OCI-LY1 (cell line): ENCODE data around the gene CACNA1E.

Experiments
- H2AFZ ChIP-seq: fragments of 200-600 bp; sonication (generic), shearing (Covaris generic); 2 replicates; pipeline ENCODE4 v1.6.0; 2014; ENCODE audit warnings: antibody characterized with exemption, mild to moderate bottlenecking, low read length
- H3F3A ChIP-seq: fragments of 200-600 bp; sonication (generic), shearing (Covaris generic); 2 replicates; pipeline ENCODE4 v1.6.0; 2014; ENCODE audit warnings: mild to moderate bottlenecking, antibody characterized with exemption, low read length, moderate library complexity; ENCODE audit not compliant: insufficient read depth
- H3K27ac ChIP-seq: fragments of 200-600 bp; sonication (generic); 2 replicates; pipeline ENCODE4 v1.5.1; 2014; ENCODE audit warnings: low read length, mixed run types, mild to moderate bottlenecking, low read depth; ENCODE audit not compliant: poor library complexity, severe bottlenecking
- H3K27me3 ChIP-seq: fragments of 200-600 bp; sonication (generic); 2 replicates; pipeline ENCODE4 v1.6.0; 2014; ENCODE audit warnings: antibody characterized with exemption, mild to moderate bottlenecking, low read length, moderate library complexity; ENCODE audit not compliant: insufficient read depth
- H3K36me3 ChIP-seq: fragments of 200-600 bp; sonication (generic); 2 replicates; pipeline ENCODE4 v1.6.1; 2014; ENCODE audit warnings: mild to moderate bottlenecking, antibody characterized with exemption, low read length, moderate library complexity, mixed read lengths; ENCODE audit not compliant: insufficient read depth
- H3K4me1 ChIP-seq: fragments of 200-600 bp; sonication (generic); 2 replicates; pipeline ENCODE4 v1.5.1; 2014; ENCODE audit warnings: mild to moderate bottlenecking, low read length, moderate library complexity; ENCODE audit not compliant: insufficient read depth, severe bottlenecking
- H3K4me2 ChIP-seq: fragments of 200-600 bp; sonication (generic), shearing (Covaris generic); 2 replicates; pipeline ENCODE4 v1.6.1; 2014; ENCODE audit warnings: low read length
- H3K4me3 ChIP-seq: fragments of 200-600 bp; sonication (generic); 2 replicates; pipeline ENCODE4 v1.5.1; 2014; ENCODE audit warnings: low read length, low read depth, mild to moderate bottlenecking, mixed read lengths; ENCODE audit not compliant: poor library complexity, severe bottlenecking
- H3K79me2 ChIP-seq: fragments of 200-600 bp; shearing (Covaris generic); 2 replicates; pipeline ENCODE4 v1.6.1; 2016; ENCODE audit warnings: mixed run types, low read length, mixed read lengths; ENCODE audit not compliant: insufficient read depth
- H3K9ac ChIP-seq: fragments of 200-600 bp; sonication (generic), shearing (Covaris generic); 2 replicates; pipeline ENCODE4 v1.6.1; 2014; ENCODE audit warnings: mild to moderate bottlenecking, low read length, mixed read lengths
- H3K9me2 ChIP-seq: fragments of 200-600 bp; sonication (generic), shearing (Covaris generic); 2 replicates; pipeline ENCODE4 v1.6.1; 2014; ENCODE audit warnings: low read depth, mild to moderate bottlenecking, low read length, mixed read lengths
- H3K9me3 ChIP-seq: fragments of 200-600 bp; shearing (Covaris generic); 2 replicates; pipeline ENCODE4 v1.6.1; 2014; ENCODE audit warnings: low read length, mixed read lengths
- H4K20me1 ChIP-seq: fragments of 200-600 bp; sonication (generic), shearing (Covaris generic); 2 replicates; pipeline ENCODE4 v1.6.0; 2016; ENCODE audit warnings: mild to moderate bottlenecking, low read length; ENCODE audit not compliant: insufficient read depth
- EZH2 ChIP-seq: fragments of 200-600 bp; sonication (generic), shearing (Covaris generic); IDR thresholded peaks from 2 replicates; pipeline ENCODE4 v1.8.0; 2017; ENCODE audit warnings: borderline replicate concordance, mixed run types, mild to moderate bottlenecking, antibody characterized with exemption, low read length, moderate library complexity, mixed read lengths
- TF ChIP-seq, protein P1 (sequence below): fragments of 200-600 bp; sonication (generic), shearing (Covaris generic); IDR thresholded peaks from 2 replicates; pipeline ENCODE4 v1.5.1; 2017; ENCODE audit warnings: mild to moderate bottlenecking, antibody characterized with exemption, low read length, moderate library complexity, mixed read lengths

Gene CACNA1E

DNA sequence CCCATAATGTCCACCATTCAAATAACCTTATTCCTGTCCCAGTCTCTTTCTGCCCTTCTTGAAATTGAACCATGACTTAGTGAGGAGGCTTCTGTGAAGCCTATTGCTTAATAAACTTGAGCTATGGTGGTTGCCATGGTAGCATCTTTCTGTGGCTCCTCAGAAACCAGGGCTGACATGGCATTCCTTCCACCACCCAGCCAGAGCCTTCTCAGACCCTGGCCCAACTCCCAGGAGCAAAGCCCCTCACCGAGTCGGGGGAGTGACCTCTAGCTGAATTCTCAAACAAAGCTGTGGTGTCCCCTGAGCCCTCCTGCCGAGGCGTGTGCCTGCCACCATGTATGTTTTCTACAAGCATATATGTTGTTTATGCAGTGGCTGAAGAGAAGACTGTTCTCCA is 259.1 kb downstream of the CACNA1E start:
- TF ChIP-seq, protein P1, sequence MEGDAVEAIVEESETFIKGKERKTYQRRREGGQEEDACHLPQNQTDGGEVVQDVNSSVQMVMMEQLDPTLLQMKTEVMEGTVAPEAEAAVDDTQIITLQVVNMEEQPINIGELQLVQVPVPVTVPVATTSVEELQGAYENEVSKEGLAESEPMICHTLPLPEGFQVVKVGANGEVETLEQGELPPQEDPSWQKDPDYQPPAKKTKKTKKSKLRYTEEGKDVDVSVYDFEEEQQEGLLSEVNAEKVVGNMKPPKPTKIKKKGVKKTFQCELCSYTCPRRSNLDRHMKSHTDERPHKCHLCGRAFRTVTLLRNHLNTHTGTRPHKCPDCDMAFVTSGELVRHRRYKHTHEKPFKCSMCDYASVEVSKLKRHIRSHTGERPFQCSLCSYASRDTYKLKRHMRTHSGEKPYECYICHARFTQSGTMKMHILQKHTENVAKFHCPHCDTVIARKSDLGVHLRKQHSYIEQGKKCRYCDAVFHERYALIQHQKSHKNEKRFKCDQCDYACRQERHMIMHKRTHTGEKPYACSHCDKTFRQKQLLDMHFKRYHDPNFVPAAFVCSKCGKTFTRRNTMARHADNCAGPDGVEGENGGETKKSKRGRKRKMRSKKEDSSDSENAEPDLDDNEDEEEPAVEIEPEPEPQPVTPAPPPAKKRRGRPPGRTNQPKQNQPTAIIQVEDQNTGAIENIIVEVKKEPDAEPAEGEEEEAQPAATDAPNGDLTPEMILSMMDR: no peak
- TF ChIP-seq EZH2: no peak

DNA sequence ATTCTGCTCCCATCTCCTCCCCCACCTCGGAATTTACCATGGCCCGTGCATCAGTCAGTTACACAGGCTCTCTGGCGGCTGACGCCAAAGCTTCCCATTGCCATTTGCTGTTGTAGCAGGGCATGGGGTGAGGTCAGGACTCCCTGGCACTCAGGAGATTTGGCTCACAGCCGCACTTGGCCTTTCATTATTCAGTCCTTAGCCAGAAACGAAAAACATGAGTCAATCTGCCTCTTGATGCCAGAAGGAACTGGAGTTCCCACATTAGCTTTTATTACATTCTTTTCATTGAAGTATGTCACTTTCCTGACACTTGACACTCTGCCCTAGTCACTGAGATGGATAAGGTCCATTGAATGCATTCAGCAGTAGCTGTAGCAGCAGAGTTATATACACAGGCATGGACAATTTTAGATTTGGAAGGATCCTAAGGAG is 260.6 kb downstream of the CACNA1E start:
- TF ChIP-seq, protein P1: no peak
- no peak for TF ChIP-seq EZH2
- no peaks in the 10 kb centered on the region for H3K36me3 ChIP-seq
- no peak overlapping the region for H3K4me3 ChIP-seq

More for the DNA sequence above, 259.1 kb downstream of the CACNA1E start:
- no peak overlapping the region for H3K4me3 ChIP-seq
- no peaks in the 10 kb centered on the region for H3K4me1 ChIP-seq
- no peaks in the 10 kb centered on the region for H3K79me2 ChIP-seq
- H3K9ac ChIP-seq: no peak overlapping the region
- H3K9me3 ChIP-seq: no peaks in the 10 kb centered on the region
- no peaks in the 10 kb centered on the region for H3K9me2 ChIP-seq
- no peaks in the 10 kb centered on the region for H4K20me1 ChIP-seq
- no peak overlapping the region for H3K4me2 ChIP-seq
- H3K36me3 ChIP-seq: no peaks in the 10 kb centered on the region
- H2AFZ ChIP-seq: no peak overlapping the region
- no peaks in the 10 kb centered on the region for H3K27me3 ChIP-seq
- no peaks in the 10 kb centered on the region for H3F3A ChIP-seq
- H3K27ac ChIP-seq: no peak overlapping the region

DNA sequence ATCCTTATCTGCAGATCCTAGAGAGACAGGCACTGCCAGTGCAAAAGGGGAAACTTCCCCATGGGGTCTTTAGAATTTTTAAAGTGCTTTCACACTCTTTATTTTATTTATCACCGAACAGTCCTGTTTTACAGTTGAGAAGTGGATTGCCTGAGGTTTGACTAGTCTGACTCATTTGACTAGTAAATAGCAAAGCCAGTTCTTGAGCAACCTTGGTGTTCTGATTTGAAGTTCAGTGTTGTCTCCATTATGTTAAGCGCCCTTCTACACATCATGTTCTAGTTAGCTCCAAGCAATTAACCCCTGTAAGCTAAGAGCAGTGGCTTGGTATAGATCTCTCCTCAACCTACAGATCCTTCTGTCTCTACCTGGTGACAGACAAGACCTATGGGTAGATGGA is 262.9 kb downstream of the CACNA1E start:
- Histone ChIP-seq H3K9me3 (no peaks in the 10 kb centered on the region), H2AFZ (no peak overlapping the region), H3K4me3 (no peak overlapping the region), H3K4me1 (no peaks in the 10 kb centered on the region), H3K79me2 (no peaks in the 10 kb centered on the region), H3K27ac (no peak overlapping the region), H3K36me3 (no peaks in the 10 kb centered on the region), H4K20me1 (no peaks in the 10 kb centered on the region), H3K9ac (no peak overlapping the region), H3F3A (no peaks in the 10 kb centered on the region), H3K4me2 (no peak overlapping the region), H3K27me3 (no peaks in the 10 kb centered on the region), H3K9me2 (no peaks in the 10 kb centered on the region)
- TF ChIP-seq, protein P1: no peak
- no peak for TF ChIP-seq EZH2

More for the DNA sequence above, 260.6 kb downstream of the CACNA1E start:
- Histone ChIP-seq H3K79me2 (no peaks in the 10 kb centered on the region), H3K4me2 (no peak overlapping the region), H4K20me1 (no peaks in the 10 kb centered on the region), H3K9me3 (no peaks in the 10 kb centered on the region), H3K4me1 (no peaks in the 10 kb centered on the region), H3K27me3 (no peaks in the 10 kb centered on the region), H3K27ac (no peak overlapping the region), H3K9ac (no peak overlapping the region), H3K9me2 (no peaks in the 10 kb centered on the region), H3F3A (no peaks in the 10 kb centered on the region), H2AFZ (no peak overlapping the region)
